Measurements from ENCODE around the gene DAGLB.
A peak's percentile ranks its signal among the peaks of the same experiment; 100 is the strongest.

DAGLB gene

DNA sequence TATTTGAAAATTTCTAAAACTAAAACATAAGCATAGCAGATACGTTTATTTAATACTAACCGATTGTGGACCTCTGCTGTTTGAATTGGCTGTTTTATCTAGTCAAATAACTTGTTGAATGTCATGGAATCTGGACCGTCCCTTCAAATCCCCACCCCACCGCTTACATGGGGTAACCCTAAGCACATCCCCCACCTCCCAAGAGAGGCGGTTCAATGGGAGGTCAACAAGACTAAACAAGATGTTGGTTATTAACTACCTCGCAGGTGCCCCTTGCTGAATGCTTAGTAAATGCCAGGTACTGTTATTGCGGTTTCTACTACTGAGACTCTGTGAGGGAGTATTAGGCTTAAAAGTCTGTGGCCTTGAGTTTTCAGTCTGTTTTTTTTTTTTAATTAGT, 70.9 kb downstream of the DAGLB start:
- H3K27me3 ChIP-seq (ENCODE audit: insufficient read depth, insufficient read length), result no peaks in the 10 kb centered on the region
- H3K9me3 ChIP-seq (ENCODE audit: insufficient read depth, low read length), result no peaks in the 10 kb centered on the region
- peaks cover 35% of the 10 kb centered on the region for H3K36me3 ChIP-seq (ENCODE audit: insufficient read depth, insufficient read length, low read length)
- H3K9ac ChIP-seq (ENCODE audit: insufficient read length, low read depth), result peak overlapping the region; percentile 57
- no peak overlapping the region for H3K4me3 ChIP-seq (ENCODE audit: insufficient read length, low read depth)
- H3K4me1 ChIP-seq (ENCODE audit: insufficient read depth, insufficient read length), result peaks cover 3% of the 10 kb centered on the region
- no peak for DNase-seq (ENCODE audit: low read depth, low spot score)
- TF ChIP-seq ZNF274 (IDR thresholded peaks at IDR 0.05; ENCODE audit: low read depth, low read length) (no peak), SUZ12 (IDR thresholded peaks at IDR 0.05; ENCODE audit: extremely low read depth, insufficient read depth, insufficient read length) (no peak), YY1 (IDR thresholded peaks at IDR 0.05; ENCODE audit: insufficient read depth, insufficient read length) (no peak)

DNA sequence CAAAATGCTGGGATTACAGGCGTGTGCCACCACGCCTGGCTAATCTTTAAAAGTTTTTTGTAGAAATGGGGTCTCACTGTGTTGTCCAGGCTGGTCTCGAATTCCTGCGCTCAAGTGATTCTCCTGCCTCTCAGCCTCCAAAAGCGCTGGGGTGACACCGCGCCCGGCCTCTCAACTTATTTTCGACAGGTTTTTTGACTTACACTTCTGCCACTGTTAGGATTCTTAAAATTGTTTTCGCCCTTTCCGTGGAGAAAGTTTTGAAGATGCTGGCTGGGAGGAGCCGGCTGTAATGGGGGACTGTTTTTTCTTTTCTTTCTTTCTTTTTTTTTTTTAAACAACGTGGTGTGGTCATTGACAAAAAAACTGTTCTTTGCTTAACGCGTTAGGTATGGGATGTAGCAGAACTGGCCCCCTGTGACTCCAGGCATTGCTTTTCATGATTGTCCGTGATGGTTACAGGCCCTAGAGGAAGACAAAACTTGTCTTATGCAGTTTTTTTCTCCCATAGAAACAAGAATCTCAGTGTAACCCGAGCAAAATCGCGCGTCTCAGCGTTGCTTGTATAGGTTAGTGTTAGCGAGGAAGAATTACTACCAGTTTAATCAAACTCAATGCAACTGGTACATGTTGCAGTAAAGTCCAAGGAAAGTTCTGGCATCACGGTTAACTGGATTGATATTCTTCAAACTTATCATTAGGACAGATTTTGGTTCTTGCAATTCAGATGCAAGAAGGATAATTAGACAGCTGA, 72.2 kb downstream of the DAGLB start:
- Histone ChIP-seq H3K27me3 (ENCODE audit: insufficient read depth, insufficient read length) (no peaks in the 10 kb centered on the region), H3K4me3 (ENCODE audit: insufficient read length, low read depth) (peak overlapping the region; percentile 72), H3K9me3 (ENCODE audit: insufficient read depth, low read length) (no peaks in the 10 kb centered on the region), H3K9ac (ENCODE audit: insufficient read length, low read depth) (peak overlapping the region; percentile 94), H3K4me1 (ENCODE audit: insufficient read depth, insufficient read length) (peaks cover 3% of the 10 kb centered on the region), H3K36me3 (ENCODE audit: insufficient read depth, insufficient read length, low read length) (peaks cover 33% of the 10 kb centered on the region)
- TF ChIP-seq SUZ12 (IDR thresholded peaks at IDR 0.05; ENCODE audit: extremely low read depth, insufficient read depth, insufficient read length), result no peak
- no peak for TF ChIP-seq ZNF274 (IDR thresholded peaks at IDR 0.05; ENCODE audit: low read depth, low read length)
- no peak for TF ChIP-seq YY1 (IDR thresholded peaks at IDR 0.05; ENCODE audit: insufficient read depth, insufficient read length)
- DNase-seq (ENCODE audit: low read depth, low spot score), result no peak

DNA sequence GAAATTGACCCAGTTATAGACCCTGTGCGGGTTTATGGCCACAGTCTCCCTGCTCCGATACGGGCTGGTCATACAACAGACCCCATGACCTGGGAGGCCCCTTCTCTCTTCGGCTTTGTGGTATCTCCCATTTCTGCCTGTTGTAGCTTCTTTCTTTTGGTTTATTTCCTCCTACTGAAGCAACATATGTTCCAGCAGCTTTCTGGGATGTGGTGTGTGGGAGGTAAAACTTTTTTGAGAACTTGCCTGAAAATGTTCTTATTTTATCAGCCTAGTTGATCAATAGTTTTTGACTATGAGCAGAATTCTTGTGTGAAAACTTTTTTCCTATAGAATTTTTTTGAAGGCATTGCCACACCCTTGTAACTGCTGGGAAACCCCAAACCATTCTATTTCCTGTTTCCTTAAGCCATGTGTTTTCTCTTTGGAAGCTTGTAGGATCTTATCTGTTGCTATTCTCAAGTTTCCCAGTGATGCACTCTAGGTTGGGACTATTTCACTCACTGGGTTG, 80.0 kb downstream of the DAGLB start:
- TF ChIP-seq SUZ12 (IDR thresholded peaks at IDR 0.05; ENCODE audit: extremely low read depth, insufficient read depth, insufficient read length), result no peak
- TF ChIP-seq ZNF274 (IDR thresholded peaks at IDR 0.05; ENCODE audit: low read depth, low read length), result no peak
- TF ChIP-seq YY1 (IDR thresholded peaks at IDR 0.05; ENCODE audit: insufficient read depth, insufficient read length), result no peak
- H3K9me3 ChIP-seq (ENCODE audit: insufficient read depth, low read length), result no peaks in the 10 kb centered on the region
- H3K27me3 ChIP-seq (ENCODE audit: insufficient read depth, insufficient read length), result no peaks in the 10 kb centered on the region
- H3K36me3 ChIP-seq (ENCODE audit: insufficient read depth, insufficient read length, low read length), result no peaks in the 10 kb centered on the region
- H3K4me3 ChIP-seq (ENCODE audit: insufficient read length, low read depth), result no peak overlapping the region
- DNase-seq (ENCODE audit: low read depth, low spot score), result no peak
- H3K4me1 ChIP-seq (ENCODE audit: insufficient read depth, insufficient read length), result no peaks in the 10 kb centered on the region
- H3K9ac ChIP-seq (ENCODE audit: insufficient read length, low read depth), result no peak overlapping the region

DNA sequence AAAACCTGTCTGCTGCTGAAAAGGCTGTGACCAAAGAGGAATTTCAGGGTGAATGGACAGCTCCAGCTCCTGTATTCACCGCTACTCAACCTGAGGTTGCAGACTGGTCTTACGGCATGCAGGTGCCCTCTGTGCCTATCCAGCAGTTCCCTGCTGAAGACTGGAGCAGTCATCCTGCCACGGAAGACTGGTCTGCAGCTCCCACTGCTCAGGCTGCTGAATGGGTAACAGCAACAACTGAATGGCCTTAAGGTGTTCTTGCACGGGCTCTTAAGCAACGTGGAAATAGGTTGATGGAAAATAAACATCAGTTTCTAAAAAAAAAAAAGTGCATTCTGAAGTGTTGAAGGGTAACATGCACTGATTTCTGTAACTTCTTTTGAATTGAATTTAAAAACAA, 82.3 kb downstream of the DAGLB start:
- no peaks in the 10 kb centered on the region for H3K9me3 ChIP-seq (ENCODE audit: insufficient read depth, low read length)
- H3K4me3 ChIP-seq (ENCODE audit: insufficient read length, low read depth), result no peak overlapping the region
- no peaks in the 10 kb centered on the region for H3K36me3 ChIP-seq (ENCODE audit: insufficient read depth, insufficient read length, low read length)
- H3K4me1 ChIP-seq (ENCODE audit: insufficient read depth, insufficient read length), result no peaks in the 10 kb centered on the region
- H3K27me3 ChIP-seq (ENCODE audit: insufficient read depth, insufficient read length), result no peaks in the 10 kb centered on the region
- TF ChIP-seq ZNF274 (IDR thresholded peaks at IDR 0.05; ENCODE audit: low read depth, low read length), result no peak
- no peak for TF ChIP-seq SUZ12 (IDR thresholded peaks at IDR 0.05; ENCODE audit: extremely low read depth, insufficient read depth, insufficient read length)
- TF ChIP-seq YY1 (IDR thresholded peaks at IDR 0.05; ENCODE audit: insufficient read depth, insufficient read length), result no peak
- H3K9ac ChIP-seq (ENCODE audit: insufficient read length, low read depth), result no peak overlapping the region
- DNase-seq (ENCODE audit: low read depth, low spot score), result no peak

DNA sequence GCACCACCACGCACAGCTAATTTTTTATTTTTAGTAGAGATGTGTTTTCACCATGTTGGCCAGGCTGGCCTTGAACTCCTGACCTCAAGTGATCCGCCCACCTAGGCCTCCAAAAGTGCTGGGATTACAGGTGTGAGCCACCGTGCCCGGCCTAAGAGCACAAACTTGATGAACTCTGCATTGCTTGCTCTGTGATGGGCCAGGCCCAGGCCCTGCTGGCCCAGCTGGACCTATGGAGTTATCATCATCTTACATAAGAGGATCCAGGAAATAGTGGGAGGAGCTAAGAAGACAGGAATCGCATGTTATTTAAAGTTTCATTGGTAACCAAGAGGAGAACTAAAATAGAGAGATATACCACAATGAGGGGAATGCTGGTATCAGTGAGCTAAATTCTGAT, 86.9 kb downstream of the DAGLB start:
- Histone ChIP-seq H3K9ac (ENCODE audit: insufficient read length, low read depth) (no peak overlapping the region), H3K9me3 (ENCODE audit: insufficient read depth, low read length) (no peaks in the 10 kb centered on the region), H3K4me1 (ENCODE audit: insufficient read depth, insufficient read length) (no peaks in the 10 kb centered on the region), H3K36me3 (ENCODE audit: insufficient read depth, insufficient read length, low read length) (no peaks in the 10 kb centered on the region), H3K4me3 (ENCODE audit: insufficient read length, low read depth) (no peak overlapping the region), H3K27me3 (ENCODE audit: insufficient read depth, insufficient read length) (no peaks in the 10 kb centered on the region)
- no peak for DNase-seq (ENCODE audit: low read depth, low spot score)
- no peak for TF ChIP-seq ZNF274 (IDR thresholded peaks at IDR 0.05; ENCODE audit: low read depth, low read length)
- no peak for TF ChIP-seq YY1 (IDR thresholded peaks at IDR 0.05; ENCODE audit: insufficient read depth, insufficient read length)
- TF ChIP-seq SUZ12 (IDR thresholded peaks at IDR 0.05; ENCODE audit: extremely low read depth, insufficient read depth, insufficient read length), result no peak

DNA sequence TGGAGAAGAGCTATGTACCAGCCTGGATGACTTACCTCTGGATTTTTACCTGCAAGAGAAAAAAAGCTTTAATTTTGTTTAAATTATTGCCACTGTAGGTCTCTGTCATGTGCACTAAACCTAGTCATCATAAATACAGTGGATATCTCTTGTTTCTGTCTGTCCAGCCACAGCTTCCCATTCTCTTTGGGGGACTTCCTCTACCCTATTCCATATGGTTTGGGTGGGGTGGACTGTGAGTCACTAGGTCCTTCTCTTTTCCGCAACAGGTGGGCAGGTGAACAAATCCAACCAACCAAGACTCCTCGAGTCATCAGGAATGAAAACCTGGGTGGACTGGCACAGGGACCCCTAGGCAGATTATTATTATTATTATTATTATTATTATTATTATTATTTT, 88.0 kb downstream of the DAGLB start:
- no peak overlapping the region for H3K4me3 ChIP-seq (ENCODE audit: insufficient read length, low read depth)
- no peaks in the 10 kb centered on the region for H3K27me3 ChIP-seq (ENCODE audit: insufficient read depth, insufficient read length)
- DNase-seq (ENCODE audit: low read depth, low spot score), result no peak
- no peaks in the 10 kb centered on the region for H3K36me3 ChIP-seq (ENCODE audit: insufficient read depth, insufficient read length, low read length)
- TF ChIP-seq ZNF274 (IDR thresholded peaks at IDR 0.05; ENCODE audit: low read depth, low read length) (no peak), YY1 (IDR thresholded peaks at IDR 0.05; ENCODE audit: insufficient read depth, insufficient read length) (no peak), SUZ12 (IDR thresholded peaks at IDR 0.05; ENCODE audit: extremely low read depth, insufficient read depth, insufficient read length) (no peak)
- no peak overlapping the region for H3K9ac ChIP-seq (ENCODE audit: insufficient read length, low read depth)
- no peaks in the 10 kb centered on the region for H3K9me3 ChIP-seq (ENCODE audit: insufficient read depth, low read length)
- H3K4me1 ChIP-seq (ENCODE audit: insufficient read depth, insufficient read length), result no peaks in the 10 kb centered on the region
